SU-DHL-6 (cell line): ENCODE results near the gene TRIP10.

Source experiments
- CTCF ChIP-seq: fragments of 200-600 bp; sonication (generic); IDR thresholded peaks from one replicate; pipeline ENCODE4 v1.5.1; 2017; ENCODE audit warnings: antibody characterized with exemption, mild to moderate bottlenecking, low read length, moderate library complexity; ENCODE audit not compliant: insufficient read depth, poor library complexity, severe bottlenecking
- EZH2phosphoT487 ChIP-seq: fragments of 200-600 bp; sonication (generic), shearing (Covaris generic); conservative IDR thresholded peaks from 2 replicates; pipeline ENCODE4 v1.6.1; 2018; ENCODE audit warnings: mild to moderate bottlenecking, antibody characterized with exemption, low read length, moderate library complexity, mixed read lengths

- TF ChIP-seq CTCF (no peak), EZH2phosphoT487 (no peak)
Measured at GRCh38 chr19:6693056-6693471, 46.4 kb upstream of the TRIP10 start.
